A549 treated with ZK216348 at 1 μM for 4 hours (cell line): Measurements from ENCODE around the gene OR4C12. TPM values are rescaled to one million over a fixed set of nuclear protein-coding genes. Genes with fewer than 3 reads are reported as not detected.

ENCODE experiments used
- total RNA-seq: library from RNA; stranded (reverse); fragments of 200-300 nt; extraction: Qiagen RNA extraction; gene quantifications from 5 replicates; pipeline ENCODE4 v1.2.3, GENCODE V29; 2022; ENCODE audit warnings: low read depth

OR4C12 gene
- total RNA-seq, result not detected in 5 replicates

DNA sequence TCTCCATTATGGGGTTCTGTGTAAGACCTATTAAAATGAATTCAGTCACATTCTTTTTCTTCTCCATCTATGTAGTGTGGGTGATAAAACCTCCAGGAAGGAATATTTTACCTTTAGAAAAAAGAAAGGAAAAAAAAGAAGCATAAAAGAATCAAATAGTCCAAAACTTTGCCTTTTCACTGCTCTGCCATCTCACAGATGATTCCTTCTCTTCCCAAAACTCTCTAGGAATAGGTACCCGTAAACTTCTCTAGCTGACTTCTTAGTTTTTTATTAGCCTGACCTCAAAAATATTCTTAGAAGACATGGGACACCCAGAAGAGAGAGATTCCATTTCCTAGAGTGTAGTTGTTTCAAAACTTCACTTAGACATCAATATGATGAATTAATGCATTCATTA is at the start of gene OR4C12:
TSS of gene OR4C12 (minus strand) at position 101 of the 400 bp plus-strand sequence. CDS start at position 67, 34 bp downstream.

DNA sequence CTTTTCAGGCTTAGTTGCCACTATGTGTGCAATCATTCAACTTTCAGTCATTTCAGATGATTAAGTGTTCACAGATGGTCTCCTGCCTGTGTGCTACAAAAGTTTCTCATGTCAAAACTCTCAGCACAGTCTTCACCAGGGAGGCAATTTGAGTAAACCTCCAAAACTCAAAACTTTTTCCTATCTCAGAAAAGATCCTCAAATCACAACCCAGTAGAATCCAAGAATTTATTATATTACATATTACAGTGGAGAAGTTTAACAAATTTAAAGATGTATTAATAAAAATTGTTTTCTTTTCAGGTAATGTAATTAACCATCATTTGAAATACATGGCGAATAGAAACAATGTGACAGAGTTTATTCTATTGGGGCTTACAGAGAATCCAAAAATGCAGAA is 30.2 kb downstream of the OR4C12 start, which contains the start of gene OR4C13:
TSS of gene OR4C13 (plus strand) at position 301 of the 400 bp plus-strand sequence. CDS start at position 333, 32 bp downstream.

Other genes starting within 250 kb of the OR4C12 start
- gene OR4C13, start 30.1 kb downstream of the OR4C12 start, total RNA-seq, result not detected in 5 replicates
- not detected in 5 replicates for gene OR4C45, start 50.3 kb upstream of the OR4C12 start, total RNA-seq